ENCODE data around the gene PLCB1.

GRCh38 chr20:8229090-8229489 is 97.0 kb downstream of the PLCB1 start:
- TF ChIP-seq CTCF (IDR thresholded peaks at IDR 0.05; ENCODE audit: poor library complexity): no peak
- no peak for TF ChIP-seq EZH2 (IDR thresholded peaks at IDR 0.05; ENCODE audit: borderline replicate concordance)

All from hepatocyte (in vitro differentiated cells).